PFSK-1 (cell line): ENCODE data around the gene GCAT.

Source experiments
- FOXP2 ChIP-seq: optimal IDR thresholded peaks from 2 replicates; pipeline ENCODE3; 2011; ENCODE audit warnings: borderline replicate concordance, control low read depth, inconsistent platforms; ENCODE audit not compliant: insufficient read depth; ENCODE audit errors: extremely low read length, extremely low read depth
- REST ChIP-seq, 2 experiments: IDR thresholded peaks; 2 replicates each; pipeline versions ENCODE4 v1.6.1 to v1.8.0; 2011 to 2012; ENCODE audit warnings: low read depth in 2 of 2, low read length in 2 of 2, control low read depth in 1 of 2, inconsistent platforms in 1 of 2, mild to moderate bottlenecking in 1 of 2, moderate library complexity in 1 of 2; ENCODE audit not compliant: insufficient read depth in 1 of 2
- SIN3A ChIP-seq: IDR thresholded peaks from 2 replicates; pipeline ENCODE4 v1.6.1; 2012; ENCODE audit warnings: mild to moderate bottlenecking, low read length, moderate library complexity, borderline replicate concordance; ENCODE audit not compliant: insufficient read depth
- TAF1 ChIP-seq: IDR thresholded peaks from 2 replicates; pipeline ENCODE4 v1.6.1; 2012; ENCODE audit warnings: low read length, control low read depth, borderline replicate concordance; ENCODE audit not compliant: insufficient read depth

- TF ChIP-seq TAF1 (no peak), REST (IDR thresholded peaks at IDR 0.05; ENCODE audit: insufficient read depth in 1 of 2, low read depth in 2 of 2, low read length in 2 of 2) (no peak), FOXP2 (no peak), SIN3A (no peak)
Observed at GRCh38 chr22:37803195-37803638, 4.5 kb upstream of the GCAT start.
